ENCODE results near the gene EIF4G2.

The EIF4G2 gene

GRCh38 chr11:10792385-10793068 lies 16.2 kb downstream of the EIF4G2 start (continued):
- TF ChIP-seq, protein P1, sequence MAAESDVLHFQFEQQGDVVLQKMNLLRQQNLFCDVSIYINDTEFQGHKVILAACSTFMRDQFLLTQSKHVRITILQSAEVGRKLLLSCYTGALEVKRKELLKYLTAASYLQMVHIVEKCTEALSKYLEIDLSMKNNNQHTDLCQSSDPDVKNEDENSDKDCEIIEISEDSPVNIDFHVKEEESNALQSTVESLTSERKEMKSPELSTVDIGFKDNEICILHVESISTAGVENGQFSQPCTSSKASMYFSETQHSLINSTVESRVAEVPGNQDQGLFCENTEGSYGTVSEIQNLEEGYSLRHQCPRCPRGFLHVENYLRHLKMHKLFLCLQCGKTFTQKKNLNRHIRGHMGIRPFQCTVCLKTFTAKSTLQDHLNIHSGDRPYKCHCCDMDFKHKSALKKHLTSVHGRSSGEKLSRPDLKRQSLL (tag by site-specific recombination; IDR thresholded peaks at IDR 0.05): no peak
- peak; percentile 85; the same call in 1 of the 2 replicates for TF ChIP-seq ZNF121 (tag by site-specific recombination; IDR thresholded peaks at IDR 0.05)
- no peak for TF ChIP-seq ZNF701 (tag by site-specific recombination; IDR thresholded peaks at IDR 0.05)
- TF ChIP-seq ZNF266 (tag by site-specific recombination; IDR thresholded peaks at IDR 0.05; ENCODE audit: low read depth): no peak
- no peak for TF ChIP-seq ZNF155 (tag by site-specific recombination; IDR thresholded peaks at IDR 0.05)
- no peak for TF ChIP-seq ZNF529 (tag by site-specific recombination; IDR thresholded peaks at IDR 0.05; ENCODE audit: insufficient replicate concordance)
- TF ChIP-seq, protein P2, sequence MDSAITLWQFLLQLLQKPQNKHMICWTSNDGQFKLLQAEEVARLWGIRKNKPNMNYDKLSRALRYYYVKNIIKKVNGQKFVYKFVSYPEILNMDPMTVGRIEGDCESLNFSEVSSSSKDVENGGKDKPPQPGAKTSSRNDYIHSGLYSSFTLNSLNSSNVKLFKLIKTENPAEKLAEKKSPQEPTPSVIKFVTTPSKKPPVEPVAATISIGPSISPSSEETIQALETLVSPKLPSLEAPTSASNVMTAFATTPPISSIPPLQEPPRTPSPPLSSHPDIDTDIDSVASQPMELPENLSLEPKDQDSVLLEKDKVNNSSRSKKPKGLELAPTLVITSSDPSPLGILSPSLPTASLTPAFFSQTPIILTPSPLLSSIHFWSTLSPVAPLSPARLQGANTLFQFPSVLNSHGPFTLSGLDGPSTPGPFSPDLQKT (IDR thresholded peaks at IDR 0.05; ENCODE audit: borderline replicate concordance, low read depth, low read length): no peak
- no peak for TF ChIP-seq HIC1 (tag by site-specific recombination; IDR thresholded peaks at IDR 0.05)
- no peak for TF ChIP-seq ZNF580 (tag by site-specific recombination; IDR thresholded peaks at IDR 0.05)
- TF ChIP-seq ZNF221 (tag by site-specific recombination; IDR thresholded peaks at IDR 0.05; ENCODE audit: borderline replicate concordance): no peak
- no peak for TF ChIP-seq SCRT1 (tag by site-specific recombination; IDR thresholded peaks at IDR 0.05; ENCODE audit: borderline replicate concordance)
- TF ChIP-seq ZNF280D (tag by site-specific recombination; IDR thresholded peaks at IDR 0.05): no peak
- TF ChIP-seq ZSCAN23 (tag by site-specific recombination; IDR thresholded peaks at IDR 0.05): no peak
- TF ChIP-seq, protein P3, sequence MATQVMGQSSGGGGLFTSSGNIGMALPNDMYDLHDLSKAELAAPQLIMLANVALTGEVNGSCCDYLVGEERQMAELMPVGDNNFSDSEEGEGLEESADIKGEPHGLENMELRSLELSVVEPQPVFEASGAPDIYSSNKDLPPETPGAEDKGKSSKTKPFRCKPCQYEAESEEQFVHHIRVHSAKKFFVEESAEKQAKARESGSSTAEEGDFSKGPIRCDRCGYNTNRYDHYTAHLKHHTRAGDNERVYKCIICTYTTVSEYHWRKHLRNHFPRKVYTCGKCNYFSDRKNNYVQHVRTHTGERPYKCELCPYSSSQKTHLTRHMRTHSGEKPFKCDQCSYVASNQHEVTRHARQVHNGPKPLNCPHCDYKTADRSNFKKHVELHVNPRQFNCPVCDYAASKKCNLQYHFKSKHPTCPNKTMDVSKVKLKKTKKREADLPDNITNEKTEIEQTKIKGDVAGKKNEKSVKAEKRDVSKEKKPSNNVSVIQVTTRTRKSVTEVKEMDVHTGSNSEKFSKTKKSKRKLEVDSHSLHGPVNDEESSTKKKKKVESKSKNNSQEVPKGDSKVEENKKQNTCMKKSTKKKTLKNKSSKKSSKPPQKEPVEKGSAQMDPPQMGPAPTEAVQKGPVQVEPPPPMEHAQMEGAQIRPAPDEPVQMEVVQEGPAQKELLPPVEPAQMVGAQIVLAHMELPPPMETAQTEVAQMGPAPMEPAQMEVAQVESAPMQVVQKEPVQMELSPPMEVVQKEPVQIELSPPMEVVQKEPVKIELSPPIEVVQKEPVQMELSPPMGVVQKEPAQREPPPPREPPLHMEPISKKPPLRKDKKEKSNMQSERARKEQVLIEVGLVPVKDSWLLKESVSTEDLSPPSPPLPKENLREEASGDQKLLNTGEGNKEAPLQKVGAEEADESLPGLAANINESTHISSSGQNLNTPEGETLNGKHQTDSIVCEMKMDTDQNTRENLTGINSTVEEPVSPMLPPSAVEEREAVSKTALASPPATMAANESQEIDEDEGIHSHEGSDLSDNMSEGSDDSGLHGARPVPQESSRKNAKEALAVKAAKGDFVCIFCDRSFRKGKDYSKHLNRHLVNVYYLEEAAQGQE (tag by site-specific recombination; IDR thresholded peaks at IDR 0.05): no peak
- TF ChIP-seq SCRT2 (tag by site-specific recombination; IDR thresholded peaks at IDR 0.05): no peak
- no peak for TF ChIP-seq ZNF501 (tag by site-specific recombination; IDR thresholded peaks at IDR 0.05)
- TF ChIP-seq TRIM28 (IDR thresholded peaks at IDR 0.05; ENCODE audit: borderline replicate concordance, low read length): peak; percentile 51; the same call in 1 of the 2 replicates
- peak; percentile 42 for TF ChIP-seq GLIS2 (tag by site-specific recombination; IDR thresholded peaks at IDR 0.05)
- TF ChIP-seq, protein P4, sequence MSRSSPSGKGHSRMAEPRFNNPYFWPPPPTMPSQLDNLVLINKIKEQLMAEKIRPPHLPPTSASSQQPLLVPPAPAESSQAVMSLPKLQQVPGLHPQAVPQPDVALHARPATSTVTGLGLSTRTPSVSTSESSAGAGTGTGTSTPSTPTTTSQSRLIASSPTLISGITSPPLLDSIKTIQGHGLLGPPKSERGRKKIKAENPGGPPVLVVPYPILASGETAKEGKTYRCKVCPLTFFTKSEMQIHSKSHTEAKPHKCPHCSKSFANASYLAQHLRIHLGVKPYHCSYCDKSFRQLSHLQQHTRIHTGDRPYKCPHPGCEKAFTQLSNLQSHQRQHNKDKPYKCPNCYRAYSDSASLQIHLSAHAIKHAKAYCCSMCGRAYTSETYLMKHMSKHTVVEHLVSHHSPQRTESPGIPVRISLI (tag by site-specific recombination; IDR thresholded peaks at IDR 0.05): no peak
- TF ChIP-seq ZBTB26 (tag by site-specific recombination; optimal IDR thresholded peaks at IDR 0.05): no peak
- no peak for TF ChIP-seq ZNF133 (tag by site-specific recombination; IDR thresholded peaks at IDR 0.05)
- TF ChIP-seq KLF1 (tag by site-specific recombination; IDR thresholded peaks at IDR 0.05): 0 out of 2 replicates have a peak, but pooled peaks have one; percentile 19
- no peak for TF ChIP-seq ZNF544 (tag by site-specific recombination; IDR thresholded peaks at IDR 0.05)
- TF ChIP-seq ATF2 (tag by site-specific recombination; IDR thresholded peaks at IDR 0.05; ENCODE audit: low read depth): no peak

All from HEK293 (cell line).